ENCODE results near the gene DNAJC3. TPM values are rescaled to one million over a fixed set of nuclear protein-coding genes. Genes with fewer than 3 reads are reported as not detected.
A peak's percentile ranks its signal among the peaks of the same experiment; 100 is the strongest.
"Not testable (repeated sequence)": the region's sequence is repeated elsewhere in the genome, so short reads cannot be mapped to it uniquely, and the experiment has no call there.

DNAJC3 gene
- total RNA-seq, 1 donor from 2014 or later, result 49.7 TPM

- no peak for DNase-seq (ENCODE audit: low read depth)
- TF ChIP-seq CTCF (IDR thresholded peaks at IDR 0.05; ENCODE audit: insufficient read depth, low read length, poor library complexity, severe bottlenecking), result no peak
- no peak overlapping the region for H3K4me3 ChIP-seq (ENCODE audit: low read depth, low read length)
- H3K36me3 ChIP-seq (ENCODE audit: control insufficient read depth, insufficient read depth, low read length), result no peaks in the 10 kb centered on the region
- no peaks in the 10 kb centered on the region for H3K27me3 ChIP-seq (ENCODE audit: control insufficient read depth, insufficient read depth, low read length)
These were observed 20.4 kb upstream of the DNAJC3 start for GRCh38 chr13:95656386-95657015.

DNA sequence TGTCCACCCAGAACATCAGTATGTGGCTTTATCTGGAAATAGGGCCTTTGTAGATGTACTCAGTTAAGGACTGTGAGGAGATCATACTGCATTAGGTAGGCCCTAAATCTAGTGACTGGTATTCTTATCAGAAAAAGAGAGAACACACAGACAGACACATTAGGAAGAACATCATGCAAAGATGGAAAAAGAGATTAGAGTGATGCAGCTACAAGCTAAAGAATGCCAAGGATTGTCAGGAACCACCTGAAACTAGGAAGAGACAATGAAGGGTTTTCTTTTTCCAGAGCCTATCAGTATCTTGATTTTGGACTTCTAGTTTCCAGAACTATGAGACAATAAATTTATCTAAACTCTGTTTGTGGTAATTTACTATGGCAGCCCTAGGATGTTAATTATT lies 17.4 kb upstream of the DNAJC3 start:
- no peaks in the 10 kb centered on the region for H3K27me3 ChIP-seq (ENCODE audit: control insufficient read depth, insufficient read depth, low read length)
- no peak for TF ChIP-seq CTCF (IDR thresholded peaks at IDR 0.05; ENCODE audit: insufficient read depth, low read length, poor library complexity, severe bottlenecking)
- no peak overlapping the region for H3K4me3 ChIP-seq (ENCODE audit: low read depth, low read length)
- DNase-seq (ENCODE audit: low read depth), result no peak
- no peaks in the 10 kb centered on the region for H3K36me3 ChIP-seq (ENCODE audit: control insufficient read depth, insufficient read depth, low read length)

GRCh38 chr13:95660981-95661581 lies 15.9 kb upstream of the DNAJC3 start:
- Histone ChIP-seq H3K4me3 (ENCODE audit: low read depth, low read length) (no peak overlapping the region), H3K27me3 (ENCODE audit: control insufficient read depth, insufficient read depth, low read length) (no peaks in the 10 kb centered on the region), H3K36me3 (ENCODE audit: control insufficient read depth, insufficient read depth, low read length) (no peaks in the 10 kb centered on the region)
- DNase-seq (ENCODE audit: low read depth), result no peak
- peak; percentile 45 for TF ChIP-seq CTCF (IDR thresholded peaks at IDR 0.05; ENCODE audit: insufficient read depth, low read length, poor library complexity, severe bottlenecking)

DNA sequence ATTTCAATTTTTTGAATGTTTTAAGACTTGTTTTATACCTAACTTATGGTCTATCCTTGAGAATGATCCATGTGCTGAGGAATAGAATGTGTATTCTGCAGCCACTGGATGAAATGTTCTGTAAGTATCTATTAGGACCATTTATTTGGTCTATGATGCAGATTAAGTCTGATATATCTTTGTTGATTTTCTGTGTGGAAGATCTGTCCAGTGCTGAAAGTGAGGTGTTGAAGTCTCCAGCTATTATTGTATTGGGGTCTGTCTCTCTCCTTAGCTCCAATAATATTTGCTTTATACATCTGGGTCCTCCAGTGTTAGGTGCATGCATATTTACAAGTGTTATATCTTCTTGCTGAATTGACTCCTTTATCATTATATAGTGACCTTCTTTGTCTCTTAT lies 9.7 kb upstream of the DNAJC3 start:
- H3K36me3 ChIP-seq (ENCODE audit: control insufficient read depth, insufficient read depth, low read length); H3K4me3 ChIP-seq (ENCODE audit: low read depth, low read length); H3K27me3 ChIP-seq (ENCODE audit: control insufficient read depth, insufficient read depth, low read length); DNase-seq (ENCODE audit: low read depth): not testable (repeated sequence)

DNA sequence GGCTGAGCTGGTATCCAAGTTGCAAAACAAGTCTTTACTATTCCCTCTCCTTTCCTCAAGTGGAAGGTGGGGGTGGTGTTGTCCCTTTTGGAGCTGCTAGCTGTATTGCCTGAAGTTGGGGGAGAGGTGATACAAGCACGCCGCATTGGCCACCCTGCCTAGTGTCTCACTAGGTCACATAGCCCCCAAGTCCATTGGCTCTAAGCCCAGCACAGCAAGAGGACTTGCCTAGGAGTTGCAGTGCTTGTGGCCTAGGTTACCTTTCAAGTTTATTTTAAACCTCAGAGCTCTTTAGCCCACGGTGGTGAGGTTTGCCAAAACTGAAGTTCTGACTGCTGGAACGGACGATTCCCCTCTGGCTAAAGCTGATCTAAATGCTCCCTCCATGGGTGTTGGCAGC lies 5.3 kb upstream of the DNAJC3 start:
- no peak for DNase-seq (ENCODE audit: low read depth)
- Histone ChIP-seq H3K4me3 (ENCODE audit: low read depth, low read length) (no peak overlapping the region), H3K36me3 (ENCODE audit: control insufficient read depth, insufficient read depth, low read length) (no peaks in the 10 kb centered on the region), H3K27me3 (ENCODE audit: control insufficient read depth, insufficient read depth, low read length) (no peaks in the 10 kb centered on the region)
- no peak for TF ChIP-seq CTCF (IDR thresholded peaks at IDR 0.05; ENCODE audit: insufficient read depth, low read length, poor library complexity, severe bottlenecking)

GRCh38 chr13:95676105-95676761 lies 706 bp upstream of the DNAJC3 start:
- Histone ChIP-seq H3K4me3 (ENCODE audit: low read depth, low read length) (peak overlapping the region; percentile 81), H3K27me3 (ENCODE audit: control insufficient read depth, insufficient read depth, low read length) (no peaks in the 10 kb centered on the region), H3K36me3 (ENCODE audit: control insufficient read depth, insufficient read depth, low read length) (no peaks in the 10 kb centered on the region)
- DNase-seq (ENCODE audit: low read depth), result no peak
- no peak for TF ChIP-seq CTCF (IDR thresholded peaks at IDR 0.05; ENCODE audit: insufficient read depth, low read length, poor library complexity, severe bottlenecking)
